ENCODE results near the gene MARK1.

DNA sequence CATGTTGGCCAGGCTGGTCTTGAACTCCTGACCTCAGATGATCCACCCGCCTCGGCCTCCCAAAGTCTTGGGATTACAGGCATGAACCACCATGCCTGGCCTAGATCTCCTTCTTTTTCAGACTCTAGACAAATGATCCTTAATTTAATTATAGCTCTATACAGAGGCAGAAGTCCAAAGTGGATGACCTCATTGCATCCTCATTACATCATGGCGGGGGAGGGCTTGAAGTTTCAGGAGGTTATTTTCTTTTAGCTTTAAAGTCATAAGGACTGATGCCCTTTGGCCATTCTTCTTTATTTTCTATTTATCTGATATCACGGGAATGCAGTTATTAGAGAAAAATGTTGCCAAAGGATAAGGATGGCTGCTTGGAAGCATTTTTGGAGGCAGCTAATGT, 14.1 kb upstream of the MARK1 start:
- TF ChIP-seq POLR2A (IDR thresholded peaks at IDR 0.05) (no peak), EP300 (IDR thresholded peaks at IDR 0.05) (no peak)
- TF ChIP-seq, protein P1, sequence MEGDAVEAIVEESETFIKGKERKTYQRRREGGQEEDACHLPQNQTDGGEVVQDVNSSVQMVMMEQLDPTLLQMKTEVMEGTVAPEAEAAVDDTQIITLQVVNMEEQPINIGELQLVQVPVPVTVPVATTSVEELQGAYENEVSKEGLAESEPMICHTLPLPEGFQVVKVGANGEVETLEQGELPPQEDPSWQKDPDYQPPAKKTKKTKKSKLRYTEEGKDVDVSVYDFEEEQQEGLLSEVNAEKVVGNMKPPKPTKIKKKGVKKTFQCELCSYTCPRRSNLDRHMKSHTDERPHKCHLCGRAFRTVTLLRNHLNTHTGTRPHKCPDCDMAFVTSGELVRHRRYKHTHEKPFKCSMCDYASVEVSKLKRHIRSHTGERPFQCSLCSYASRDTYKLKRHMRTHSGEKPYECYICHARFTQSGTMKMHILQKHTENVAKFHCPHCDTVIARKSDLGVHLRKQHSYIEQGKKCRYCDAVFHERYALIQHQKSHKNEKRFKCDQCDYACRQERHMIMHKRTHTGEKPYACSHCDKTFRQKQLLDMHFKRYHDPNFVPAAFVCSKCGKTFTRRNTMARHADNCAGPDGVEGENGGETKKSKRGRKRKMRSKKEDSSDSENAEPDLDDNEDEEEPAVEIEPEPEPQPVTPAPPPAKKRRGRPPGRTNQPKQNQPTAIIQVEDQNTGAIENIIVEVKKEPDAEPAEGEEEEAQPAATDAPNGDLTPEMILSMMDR (IDR thresholded peaks at IDR 0.05): no peak

Measured in ovary (tissue), 3 donors.